ENCODE measurements around the gene C12orf43. TPM values are rescaled to one million over a fixed set of nuclear protein-coding genes. Genes with fewer than 3 reads are reported as not detected.

Gene C12orf43
- total and polyA plus RNA-seq, 2 of the 4 experiments (the other 2 are of a cell fraction), result 12.5 to 13.5 TPM

- Histone ChIP-seq H2BK120ac (ENCODE audit: low read depth, low read length) (no peak overlapping the region), H3K9me3 (ENCODE audit: control insufficient read depth, insufficient read depth, low read length) (no peaks in the 10 kb centered on the region), H3K9me1 (ENCODE audit: insufficient read depth, low read length) (no peaks in the 10 kb centered on the region), H2BK20ac (ENCODE audit: low read depth, low read length) (no peak overlapping the region), H3K9ac (ENCODE audit: low read depth, low read length) (no peak overlapping the region), H3K4ac (ENCODE audit: low read depth, low read length) (no peak overlapping the region), H3K56ac (ENCODE audit: extremely low read depth, insufficient read depth, low read length) (no peak overlapping the region), H4K91ac (ENCODE audit: insufficient read depth, low read depth, low read length) (no peak overlapping the region), H3K4me1 (ENCODE audit: control insufficient read depth, insufficient read depth, low read length) (no peaks in the 10 kb centered on the region), H4K8ac (ENCODE audit: low read depth in 2 of 2, low read length in 2 of 2) (no peak overlapping the region), H3K27ac (ENCODE audit: insufficient read depth, low read length) (no peak overlapping the region), H4K5ac (ENCODE audit: low read depth, low read length) (no peak overlapping the region), H2BK15ac (ENCODE audit: low read depth, low read length) (no peak overlapping the region), H3K4me2 (ENCODE audit: low read depth, low read length) (no peak overlapping the region), H3K18ac (ENCODE audit: low read depth, low read length) (no peak overlapping the region), H2AFZ (replicated peaks; ENCODE audit: low read length, poor library complexity) (no peak overlapping the region), H3K36me3 (ENCODE audit: control insufficient read depth, insufficient read depth, low read length) (no peaks in the 10 kb centered on the region), H2AK9ac (replicated peaks; ENCODE audit: low read depth, low read length, poor library complexity) (no peak overlapping the region), H3K27me3 (ENCODE audit: control insufficient read depth, insufficient read depth, low read length) (peaks cover 13% of the 10 kb centered on the region), H3K4me3 (ENCODE audit: insufficient read depth, low read depth, low read length) (no peak overlapping the region), H2BK5ac (ENCODE audit: low read depth, low read length, poor library complexity, severe bottlenecking) (no peak overlapping the region), H3K23ac (ENCODE audit: low read depth, low read length) (no peak overlapping the region), H4K20me1 (ENCODE audit: insufficient read depth, low read length) (no peaks in the 10 kb centered on the region), H2AK5ac (ENCODE audit: low read depth, low read length) (no peak overlapping the region), H3K79me1 (ENCODE audit: low read depth in 1 of 2, low read length in 2 of 2) (no peaks in the 10 kb centered on the region), H3K14ac (replicated peaks; ENCODE audit: low read depth, low read length) (no peak overlapping the region)
- BruUV-seq (replicated peaks), result no TSS peak
- ChIA-PET POLR2A (ENCODE audit: unreplicated experiment) (no interaction called here), CTCF (no interaction called here)
- TF ChIP-seq MAFK (IDR thresholded peaks at IDR 0.05; ENCODE audit: low read depth, low read length), result no peak
- TF ChIP-seq NFE2L2 (IDR thresholded peaks at IDR 0.05; ENCODE audit: low read depth, low read length), result no peak
- peak; percentile 81 for TF ChIP-seq USF2 (IDR thresholded peaks at IDR 0.05; ENCODE audit: low read depth, low read length)
- intact Hi-C loops (cut with micrococcal nuclease) (no loop called here), in situ Hi-C loops (cut with MboI; ENCODE audit: low sequenced_read_pairs) (no loop called here), dilution Hi-C loops (cut with HindIII; ENCODE audit: low sequenced_read_pairs, unreplicated experiment) (no loop called here)
- DNase-seq, result peak; percentile 6
- no peak for ATAC-seq (ENCODE audit: low read depth)
- no CpG with 5 or more reads among the region's 2 CpGs for WGBS, 2 experiments (ENCODE audit: extremely low coverage in 2 of 2, insufficient read length in 1 of 2)
These were observed 34.4 kb upstream of the C12orf43 start for GRCh38 chr12:121050725-121051124.
